HCT116 (cell line): Measurements from ENCODE around the gene PRM1.

Source experiments
- CBX3 ChIP-seq: IDR thresholded peaks from 2 replicates; pipeline ENCODE4 v1.6.1; 2012; ENCODE audit warnings: low read depth
- CEBPB ChIP-seq: IDR thresholded peaks from 2 replicates; pipeline ENCODE4 v1.6.1; 2012; ENCODE audit warnings: low read depth
- CTCF ChIP-seq, 3 experiments: fragments of 200-600 bp in 1 of 3; sonication (generic) in 1 of 3; IDR thresholded peaks in 2 of 3; conservative IDR thresholded peaks in 1 of 3; 2 replicates each; pipeline ENCODE4 v1.5.1; 2012 to 2017; ENCODE audit warnings: low read depth in 2 of 3, low read length in 2 of 3, antibody characterized with exemption in 1 of 3, borderline replicate concordance in 1 of 3, control low read depth in 1 of 3, mild to moderate bottlenecking in 1 of 3, mixed read lengths in 1 of 3, mixed run types in 1 of 3, moderate library complexity in 1 of 3; ENCODE audit not compliant: insufficient read depth in 1 of 3
- EGR1 ChIP-seq: IDR thresholded peaks from 2 replicates; pipeline ENCODE4 v1.6.1; 2012; ENCODE audit warnings: low read depth
- ELF1 ChIP-seq: IDR thresholded peaks from 2 replicates; pipeline ENCODE4 v1.6.1; 2012; ENCODE audit warnings: low read depth, borderline replicate concordance
- EZH2 ChIP-seq: fragments of 200-600 bp; sonication (generic); IDR thresholded peaks from 2 replicates; pipeline ENCODE4 v1.6.1; 2017; ENCODE audit warnings: antibody characterized with exemption, mixed run types
- EZH2phosphoT487 ChIP-seq: fragments of 200-600 bp; IDR thresholded peaks from 2 replicates; pipeline ENCODE4 v1.6.1; 2018; ENCODE audit warnings: antibody characterized with exemption, borderline replicate concordance
- JUND ChIP-seq: IDR thresholded peaks from 2 replicates; pipeline ENCODE4 v1.6.1; 2012
- POLR2A ChIP-seq: IDR thresholded peaks from 2 replicates; pipeline ENCODE4 v1.7.0; 2011; ENCODE audit warnings: borderline replicate concordance; ENCODE audit not compliant: insufficient read depth, insufficient read length; ENCODE audit errors: extremely low read depth
- POLR2AphosphoS5 ChIP-seq: IDR thresholded peaks from 2 replicates; pipeline ENCODE4 v1.6.1; 2011; ENCODE audit warnings: mild to moderate bottlenecking, low read depth, low read length, moderate library complexity
- SIN3A ChIP-seq: IDR thresholded peaks from 2 replicates; pipeline ENCODE4 v1.6.1; 2012; ENCODE audit warnings: low read depth
- YY1 ChIP-seq: IDR thresholded peaks from 2 replicates; pipeline ENCODE4 v1.6.1; 2011; ENCODE audit warnings: low read length, low read depth, moderate library complexity, mild to moderate bottlenecking; ENCODE audit not compliant: insufficient replicate concordance; ENCODE audit errors: extremely low read depth
- ZNF274 ChIP-seq: fragments of 200-500 bp; sonication (Bioruptor generic); IDR thresholded peaks from 2 replicates; pipeline ENCODE4 v1.6.1; 2014; ENCODE audit warnings: mild to moderate bottlenecking, low read depth, low read length, inconsistent platforms

- no peak for TF ChIP-seq CTCF (IDR thresholded peaks at IDR 0.05 in 2 of 3, conservative IDR thresholded peaks at IDR 0.05 in 1 of 3; ENCODE audit: borderline replicate concordance in 1 of 3, insufficient read depth in 1 of 3, low read depth in 2 of 3, low read length in 2 of 3)
- TF ChIP-seq JUND, result no peak
- no peak for TF ChIP-seq ZNF274
- TF ChIP-seq EGR1, result no peak
- no peak for TF ChIP-seq EZH2phosphoT487
- no peak for TF ChIP-seq CEBPB
- TF ChIP-seq SIN3A, result no peak
- no peak for TF ChIP-seq YY1
- no peak for TF ChIP-seq POLR2AphosphoS5
- no peak for TF ChIP-seq POLR2A
- TF ChIP-seq EZH2, result no peak
- no peak for TF ChIP-seq ELF1
- no peak for TF ChIP-seq CBX3
Observed at GRCh38 chr16:11321662-11322061, 40.5 kb upstream of the PRM1 start.
